ENCODE results near the gene UBAC2. TPM values are rescaled to one million over a fixed set of nuclear protein-coding genes. Genes with fewer than 3 reads are reported as not detected.

Gene UBAC2
- polyA plus RNA-seq, 1 donor = 93.5 TPM

- no peak for DNase-seq
Measured at GRCh38 chr13:99416411-99417121, 215.9 kb downstream of the UBAC2 start.

DNA sequence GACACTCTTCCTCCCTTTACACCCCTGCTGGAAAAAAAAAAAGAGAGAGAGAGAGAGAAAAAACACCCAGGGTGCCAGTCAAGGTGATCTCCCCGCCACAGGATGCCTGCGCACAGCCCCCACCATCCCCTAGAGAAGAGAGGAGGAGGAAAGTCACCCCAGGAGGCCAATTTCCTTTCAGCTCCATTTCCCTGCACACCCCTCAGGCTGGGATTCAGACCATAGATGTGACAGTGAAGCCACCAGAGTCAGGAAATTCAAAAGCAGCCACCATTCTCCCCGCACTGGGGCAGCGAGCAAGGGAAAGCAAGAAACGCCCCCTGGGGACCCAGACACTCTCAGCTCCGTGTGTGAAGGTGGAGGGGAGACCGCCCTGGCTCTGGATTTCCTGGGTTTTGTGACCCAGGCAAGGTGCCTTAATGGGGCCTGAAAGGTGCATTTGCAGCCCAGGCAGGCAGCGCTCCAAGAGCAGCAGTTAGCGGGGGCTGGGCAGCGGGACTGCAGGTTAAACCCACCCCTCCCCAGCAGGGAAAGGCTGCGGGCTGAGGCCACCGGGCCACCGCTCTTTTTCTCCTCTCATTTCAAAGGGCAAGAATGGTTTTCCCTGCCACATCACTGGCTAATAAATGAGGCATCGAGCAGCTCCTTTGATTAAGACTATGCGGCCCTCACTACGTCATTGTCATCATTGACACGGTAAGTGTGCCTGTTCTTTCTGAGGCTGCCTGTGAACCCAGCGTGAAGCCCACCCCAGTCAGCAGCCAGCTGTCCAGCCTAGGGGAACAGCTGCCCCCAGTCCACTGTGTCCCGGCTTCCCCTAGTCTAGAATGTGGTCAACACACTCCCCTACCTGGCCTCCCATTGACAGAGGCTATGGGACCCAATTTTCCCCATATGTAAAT, 216.8 kb downstream of the UBAC2 start:
- no peak for DNase-seq

DNA sequence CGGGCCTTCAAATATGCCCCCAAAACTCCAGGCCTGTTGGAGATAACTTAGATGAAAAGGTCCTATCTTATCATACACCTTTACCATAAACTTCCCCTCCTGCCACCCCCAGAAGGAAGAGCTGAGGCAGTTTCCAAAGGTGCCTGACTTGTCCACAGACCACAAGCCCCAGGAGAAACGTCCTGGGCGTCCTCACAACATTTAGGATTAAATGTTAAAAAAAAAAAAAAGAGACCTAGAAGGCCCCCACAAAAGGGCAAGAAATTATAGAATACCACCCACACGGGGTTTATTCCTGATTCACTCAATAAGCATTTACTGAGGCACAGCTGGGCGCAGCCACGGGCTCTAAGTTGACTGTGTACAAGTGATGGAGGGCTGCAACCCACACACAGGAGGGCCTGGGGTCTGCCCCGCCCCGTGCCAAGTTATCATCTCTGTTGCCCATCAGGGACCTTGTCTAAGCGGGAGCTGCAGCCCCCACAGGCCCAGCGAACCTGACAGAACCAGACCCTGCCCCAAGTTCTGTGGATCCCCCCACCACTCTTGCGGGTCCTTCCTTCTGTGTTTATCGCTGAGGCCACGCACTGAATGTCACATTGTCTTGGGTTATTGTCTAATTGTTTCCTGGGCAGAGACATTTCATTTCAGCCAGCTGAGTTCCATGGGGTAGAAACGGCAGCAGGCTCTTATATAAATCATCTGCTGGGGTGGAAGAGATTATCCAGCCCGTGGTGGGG, 217.6 kb downstream of the UBAC2 start:
- no peak for DNase-seq

- DNase-seq = no peak
Measured at GRCh38 chr13:99418843-99419140, 218.1 kb downstream of the UBAC2 start.

DNA sequence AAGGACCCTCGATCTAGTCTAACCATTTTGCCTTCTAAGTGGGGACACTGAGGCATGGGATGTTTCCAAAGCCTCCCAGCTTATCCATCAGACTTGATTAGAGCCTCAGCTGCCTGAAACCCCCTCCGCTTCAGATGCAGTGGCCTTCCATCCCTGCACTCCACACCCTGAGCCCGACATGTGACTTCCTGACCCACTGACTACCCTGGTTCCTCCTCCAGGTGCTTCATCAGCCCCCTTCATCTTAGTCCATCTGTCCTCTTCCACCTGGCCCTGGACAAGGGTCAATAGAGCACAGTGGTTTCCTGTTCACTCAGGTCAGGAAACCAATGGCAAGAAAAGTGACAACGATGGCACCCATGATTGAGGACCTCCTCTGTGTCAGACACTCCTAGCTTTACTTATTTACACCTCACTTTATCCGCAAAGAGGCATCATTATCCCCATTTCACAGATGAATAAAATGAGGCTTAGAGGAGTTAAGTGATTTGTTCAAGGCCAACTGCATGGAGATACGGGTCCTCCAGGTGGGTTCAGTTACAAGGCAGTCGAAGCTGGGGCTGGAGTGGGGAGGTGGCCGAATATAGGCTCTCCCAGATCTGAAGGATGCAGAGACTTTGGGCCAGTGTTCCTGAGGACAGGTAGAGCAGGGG, 219.1 kb downstream of the UBAC2 start:
- no peak for DNase-seq

DNA sequence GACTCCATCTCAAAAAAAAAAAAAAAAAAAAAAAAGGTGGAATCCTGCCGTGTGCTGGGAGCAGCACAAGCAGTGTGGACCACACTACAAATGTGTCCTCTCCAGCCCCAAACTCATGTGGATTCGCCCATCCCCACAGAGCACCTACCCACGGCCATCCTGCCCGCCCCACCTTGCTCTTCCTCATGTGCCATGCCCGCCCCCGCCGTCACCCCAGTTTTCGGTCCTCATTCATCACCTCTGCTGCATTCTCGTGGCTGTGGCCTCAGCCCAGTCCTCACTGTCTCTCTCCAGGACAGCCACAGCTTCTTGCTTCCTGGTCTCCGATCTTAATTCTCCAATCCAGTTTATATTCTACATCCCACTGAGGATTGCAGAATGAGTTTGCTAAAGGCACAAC, 220.6 kb downstream of the UBAC2 start:
- no peak for DNase-seq

DNA sequence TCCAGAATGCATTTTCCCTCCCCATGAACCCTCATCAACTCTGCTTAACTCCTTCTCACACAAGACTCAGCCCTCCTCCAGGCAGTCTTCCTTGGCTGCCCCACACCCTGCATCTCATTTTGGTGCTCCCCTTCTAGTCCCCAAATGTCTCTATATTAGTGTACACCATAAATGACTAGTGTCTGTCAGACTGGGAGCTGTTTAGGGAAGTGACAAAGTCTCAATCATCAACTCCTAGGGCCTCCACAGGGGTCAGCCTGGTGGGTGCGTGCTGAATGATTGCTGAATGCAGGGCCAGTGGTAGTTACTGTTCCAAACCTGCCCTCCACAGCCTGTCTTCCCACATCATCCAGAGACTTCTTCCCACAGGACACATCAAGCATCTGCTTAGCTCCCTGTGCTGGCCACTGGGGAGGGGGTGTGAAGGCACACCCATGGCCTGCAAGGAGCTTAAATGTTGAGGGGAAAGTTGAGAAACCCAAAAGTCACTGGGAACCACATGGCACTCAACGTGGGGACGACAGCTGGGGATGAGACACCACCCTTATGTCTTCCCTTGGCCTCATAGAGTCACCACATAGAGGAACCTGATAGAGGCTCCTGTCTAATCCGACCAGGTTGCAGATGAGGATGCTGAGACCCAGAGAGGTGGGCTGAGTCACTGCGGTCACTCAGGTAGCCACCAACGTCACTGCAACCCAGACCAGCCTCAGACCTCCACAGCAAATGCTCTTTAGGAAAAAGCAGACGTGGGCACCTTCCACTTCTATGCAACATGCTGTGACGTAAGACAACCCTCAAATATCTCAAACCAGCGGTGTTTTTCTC, 221.3 kb downstream of the UBAC2 start:
- no peak for DNase-seq

DNA sequence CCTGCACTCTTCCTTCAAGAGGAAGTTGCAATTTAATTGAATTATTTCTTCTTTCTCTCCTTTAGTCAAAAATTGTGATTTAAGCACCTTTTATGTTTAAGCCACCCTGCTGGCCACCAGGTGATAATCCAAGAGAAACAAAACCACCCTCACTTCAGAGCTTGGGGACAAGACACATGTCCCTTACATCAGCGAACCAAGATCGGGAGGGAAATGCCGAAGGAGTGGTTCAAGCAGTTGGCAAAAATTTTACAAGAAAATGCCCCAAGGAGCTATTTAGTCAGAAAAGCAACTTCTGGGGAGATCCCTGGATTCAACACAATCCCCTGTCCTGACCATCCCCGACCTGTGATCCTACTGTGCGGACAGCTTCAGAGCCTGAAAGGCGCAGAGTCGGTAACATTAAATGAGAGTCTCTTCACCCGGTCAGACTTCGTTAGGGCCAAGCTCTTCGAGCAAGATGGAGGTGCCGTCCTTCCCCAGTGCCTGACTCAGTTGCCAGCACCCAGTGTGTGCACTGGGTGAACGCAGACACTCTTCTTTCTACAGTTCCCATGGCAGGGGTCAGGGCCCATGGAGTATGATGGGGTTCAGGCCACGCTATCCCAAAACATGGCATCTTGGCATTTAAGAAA, 222.0 kb downstream of the UBAC2 start:
- DNase-seq = no peak

- no peak for DNase-seq
Measured at GRCh38 chr13:99425485-99426341, 225.1 kb downstream of the UBAC2 start.

DNA sequence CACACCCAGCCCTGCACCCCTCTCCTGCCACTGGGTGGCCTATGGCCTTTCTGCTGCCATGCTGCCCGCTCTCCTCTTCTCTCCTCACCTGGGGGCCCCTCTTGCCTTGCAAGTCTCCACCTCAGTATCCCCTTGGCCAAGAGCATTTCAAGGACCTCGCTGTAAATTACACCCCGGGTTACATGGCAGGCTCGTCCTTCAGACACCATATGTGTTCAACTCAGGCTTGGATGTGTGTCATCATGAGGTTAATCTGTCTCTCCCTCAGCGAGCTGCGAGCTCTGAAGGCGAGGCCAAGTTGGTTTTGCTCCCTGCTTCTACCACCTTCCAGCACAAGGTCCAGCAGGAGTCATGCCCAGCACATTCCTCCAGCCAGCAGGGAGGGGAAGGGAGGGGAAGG, 225.8 kb downstream of the UBAC2 start:
- DNase-seq = no peak

DNA sequence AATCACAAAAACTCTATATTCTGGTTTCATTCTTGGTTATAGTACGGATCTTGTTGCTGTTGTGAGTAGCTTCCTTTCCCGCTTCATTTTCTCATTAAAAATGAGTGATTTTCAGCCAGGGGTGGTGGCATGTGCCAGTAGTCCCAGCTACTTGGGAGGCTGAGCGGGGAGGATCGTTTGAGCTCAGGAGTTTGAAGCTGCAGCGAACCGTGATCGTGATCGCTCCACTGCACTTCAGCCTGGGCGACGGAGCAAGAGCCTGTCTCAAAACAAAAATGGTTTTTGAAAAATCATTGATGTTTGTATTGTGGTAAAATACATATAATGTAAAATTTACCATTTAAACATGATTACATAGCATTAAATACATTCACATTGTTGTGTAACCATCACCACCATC, 229.0 kb downstream of the UBAC2 start:
- no peak for DNase-seq

- no peak for DNase-seq
Measured at GRCh38 chr13:99431927-99432608, 231.4 kb downstream of the UBAC2 start.

GRCh38 chr13:99432609-99433542, 232.2 kb downstream of the UBAC2 start:
- no peak for DNase-seq

- DNase-seq = no peak
Measured at GRCh38 chr13:99433543-99434075, 233.0 kb downstream of the UBAC2 start.

DNA sequence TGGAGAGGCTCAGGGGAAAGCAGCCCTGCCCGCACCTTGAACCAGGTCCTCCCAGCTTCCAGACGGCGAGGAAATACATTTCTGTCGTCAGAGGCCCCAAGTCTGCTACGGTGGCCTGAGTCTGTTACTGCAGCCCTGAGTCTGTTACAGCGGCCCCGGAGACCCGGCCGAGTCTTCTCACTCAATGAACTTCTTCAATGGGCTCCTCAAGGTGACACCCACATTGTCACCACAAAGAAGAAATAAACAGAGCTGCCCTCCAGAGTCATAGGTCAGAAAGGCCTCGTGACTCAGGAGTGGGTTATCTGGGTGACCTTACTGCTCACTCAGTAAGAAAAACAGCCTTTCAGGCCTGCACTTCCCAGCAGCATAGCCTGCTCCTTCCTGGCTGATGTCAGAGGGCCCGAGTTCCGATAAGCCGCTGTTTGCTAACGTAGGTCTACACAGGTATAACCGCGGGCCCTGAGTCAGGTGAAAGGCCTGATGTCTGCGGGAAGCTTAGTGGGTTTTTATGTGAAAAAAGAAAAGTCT, 233.7 kb downstream of the UBAC2 start:
- DNase-seq = no peak

DNA sequence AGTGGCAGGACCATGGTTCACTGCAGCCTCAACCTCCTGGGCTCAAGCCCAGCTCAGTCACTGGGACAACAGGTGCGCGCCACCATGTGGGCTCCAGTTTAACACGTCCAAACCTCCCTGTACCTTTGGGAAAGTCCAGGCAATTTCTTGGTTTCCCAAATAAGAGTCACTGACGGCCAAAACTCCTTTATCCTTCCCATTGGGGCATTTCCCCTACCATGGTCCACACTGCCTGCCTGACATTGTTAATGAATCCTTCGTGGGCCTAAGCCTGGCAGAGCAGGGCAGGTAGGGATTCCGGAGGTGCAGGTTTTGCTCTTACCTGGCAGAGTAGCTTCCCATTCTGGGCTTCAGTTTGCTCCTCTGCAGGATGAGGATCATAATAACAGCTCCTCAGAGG, 234.5 kb downstream of the UBAC2 start:
- DNase-seq = no peak

- no peak for DNase-seq
Measured at GRCh38 chr13:99435998-99436397, 235.3 kb downstream of the UBAC2 start.

Measured in left kidney (tissue), 2 donors.